HL-60 (cell line): ENCODE data around the gene SLC17A4.

Experiments
- POLR2AphosphoS5 ChIP-seq: IDR thresholded peaks from 2 replicates; pipeline ENCODE4 v1.6.1; 2012; ENCODE audit warnings: low read depth
- SPI1 ChIP-seq: IDR thresholded peaks from 2 replicates; pipeline ENCODE4 v1.6.1; 2012; ENCODE audit warnings: low read depth, mild to moderate bottlenecking, borderline replicate concordance
- TF ChIP-seq, protein P1 (sequence below): IDR thresholded peaks from one replicate; pipeline ENCODE4 v1.5.1; 2011; ENCODE audit warnings: low read length, control low read depth, inconsistent platforms; ENCODE audit not compliant: insufficient read depth
- TF ChIP-seq, protein P2 (sequence below): IDR thresholded peaks from 2 replicates; pipeline ENCODE4 v1.6.1; 2012; ENCODE audit warnings: low read depth; ENCODE audit not compliant: insufficient replicate concordance

DNA sequence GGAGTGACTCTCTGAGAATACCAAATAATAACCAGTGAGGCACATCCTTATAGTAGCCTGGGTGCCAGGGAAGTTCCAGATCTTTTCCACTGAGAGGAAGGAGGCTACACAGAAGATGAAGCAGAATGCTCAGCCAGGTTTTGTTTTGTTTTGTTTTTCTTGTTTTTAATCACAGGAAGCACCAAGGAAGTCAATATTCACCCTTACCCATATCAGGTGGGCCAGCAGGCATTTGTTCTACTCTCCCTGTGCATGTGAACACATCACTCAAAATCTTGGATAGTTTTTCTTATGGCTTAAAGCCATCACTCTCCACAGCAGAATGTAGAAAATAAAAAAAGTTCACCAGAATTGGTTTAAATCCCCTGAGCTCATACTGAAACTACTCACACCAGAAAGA lies 66.8 kb downstream of the SLC17A4 start:
- TF ChIP-seq, protein P1, sequence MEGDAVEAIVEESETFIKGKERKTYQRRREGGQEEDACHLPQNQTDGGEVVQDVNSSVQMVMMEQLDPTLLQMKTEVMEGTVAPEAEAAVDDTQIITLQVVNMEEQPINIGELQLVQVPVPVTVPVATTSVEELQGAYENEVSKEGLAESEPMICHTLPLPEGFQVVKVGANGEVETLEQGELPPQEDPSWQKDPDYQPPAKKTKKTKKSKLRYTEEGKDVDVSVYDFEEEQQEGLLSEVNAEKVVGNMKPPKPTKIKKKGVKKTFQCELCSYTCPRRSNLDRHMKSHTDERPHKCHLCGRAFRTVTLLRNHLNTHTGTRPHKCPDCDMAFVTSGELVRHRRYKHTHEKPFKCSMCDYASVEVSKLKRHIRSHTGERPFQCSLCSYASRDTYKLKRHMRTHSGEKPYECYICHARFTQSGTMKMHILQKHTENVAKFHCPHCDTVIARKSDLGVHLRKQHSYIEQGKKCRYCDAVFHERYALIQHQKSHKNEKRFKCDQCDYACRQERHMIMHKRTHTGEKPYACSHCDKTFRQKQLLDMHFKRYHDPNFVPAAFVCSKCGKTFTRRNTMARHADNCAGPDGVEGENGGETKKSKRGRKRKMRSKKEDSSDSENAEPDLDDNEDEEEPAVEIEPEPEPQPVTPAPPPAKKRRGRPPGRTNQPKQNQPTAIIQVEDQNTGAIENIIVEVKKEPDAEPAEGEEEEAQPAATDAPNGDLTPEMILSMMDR, result no peak
- TF ChIP-seq SPI1 (no peak), POLR2AphosphoS5 (no peak)
- TF ChIP-seq, protein P2, sequence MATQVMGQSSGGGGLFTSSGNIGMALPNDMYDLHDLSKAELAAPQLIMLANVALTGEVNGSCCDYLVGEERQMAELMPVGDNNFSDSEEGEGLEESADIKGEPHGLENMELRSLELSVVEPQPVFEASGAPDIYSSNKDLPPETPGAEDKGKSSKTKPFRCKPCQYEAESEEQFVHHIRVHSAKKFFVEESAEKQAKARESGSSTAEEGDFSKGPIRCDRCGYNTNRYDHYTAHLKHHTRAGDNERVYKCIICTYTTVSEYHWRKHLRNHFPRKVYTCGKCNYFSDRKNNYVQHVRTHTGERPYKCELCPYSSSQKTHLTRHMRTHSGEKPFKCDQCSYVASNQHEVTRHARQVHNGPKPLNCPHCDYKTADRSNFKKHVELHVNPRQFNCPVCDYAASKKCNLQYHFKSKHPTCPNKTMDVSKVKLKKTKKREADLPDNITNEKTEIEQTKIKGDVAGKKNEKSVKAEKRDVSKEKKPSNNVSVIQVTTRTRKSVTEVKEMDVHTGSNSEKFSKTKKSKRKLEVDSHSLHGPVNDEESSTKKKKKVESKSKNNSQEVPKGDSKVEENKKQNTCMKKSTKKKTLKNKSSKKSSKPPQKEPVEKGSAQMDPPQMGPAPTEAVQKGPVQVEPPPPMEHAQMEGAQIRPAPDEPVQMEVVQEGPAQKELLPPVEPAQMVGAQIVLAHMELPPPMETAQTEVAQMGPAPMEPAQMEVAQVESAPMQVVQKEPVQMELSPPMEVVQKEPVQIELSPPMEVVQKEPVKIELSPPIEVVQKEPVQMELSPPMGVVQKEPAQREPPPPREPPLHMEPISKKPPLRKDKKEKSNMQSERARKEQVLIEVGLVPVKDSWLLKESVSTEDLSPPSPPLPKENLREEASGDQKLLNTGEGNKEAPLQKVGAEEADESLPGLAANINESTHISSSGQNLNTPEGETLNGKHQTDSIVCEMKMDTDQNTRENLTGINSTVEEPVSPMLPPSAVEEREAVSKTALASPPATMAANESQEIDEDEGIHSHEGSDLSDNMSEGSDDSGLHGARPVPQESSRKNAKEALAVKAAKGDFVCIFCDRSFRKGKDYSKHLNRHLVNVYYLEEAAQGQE, result no peak
